Activated CD8-positive, alpha-beta memory T cell treated with anti-CD3 and anti-CD28 coated beads for 1 hour (primary cell): ENCODE data around the gene FYB1.

ENCODE experiments used
- DNase-seq, 2 donors: peaks; one replicate each; pipeline ENCODE4 v3.0.0-alpha.2; 2020; ENCODE audit warnings: low read depth in 1 of 2; ENCODE audit errors: extremely low read depth in 1 of 2

Gene FYB1

GRCh38 chr5:39131210-39132127, 87.9 kb downstream of the FYB1 start:
- DNase-seq, result no peak

GRCh38 chr5:39130716-39131115, 88.6 kb downstream of the FYB1 start:
- DNase-seq, result no peak

GRCh38 chr5:39121922-39122321, 97.4 kb downstream of the FYB1 start:
- no peak for DNase-seq

GRCh38 chr5:39121315-39121714, 98.0 kb downstream of the FYB1 start:
- DNase-seq, result no peak

GRCh38 chr5:39120052-39120420, 99.3 kb downstream of the FYB1 start:
- DNase-seq, result no peak

GRCh38 chr5:39119404-39120051, 99.8 kb downstream of the FYB1 start:
- no peak for DNase-seq

GRCh38 chr5:39118638-39119037, 100.7 kb downstream of the FYB1 start:
- no peak for DNase-seq

- DNase-seq, result no peak
These were observed 102.0 kb downstream of the FYB1 start for GRCh38 chr5:39117401-39117800.

GRCh38 chr5:39116344-39117170, 102.8 kb downstream of the FYB1 start:
- no peak for DNase-seq

- DNase-seq, result no peak
These were observed 103.6 kb downstream of the FYB1 start for GRCh38 chr5:39115644-39116343.

- no peak for DNase-seq
These were observed 105.2 kb downstream of the FYB1 start for GRCh38 chr5:39114155-39114554.

- no peak for DNase-seq
These were observed 105.9 kb downstream of the FYB1 start for GRCh38 chr5:39113354-39113953.

GRCh38 chr5:39109606-39110005, 109.8 kb downstream of the FYB1 start:
- DNase-seq, result no peak

- no peak for DNase-seq
These were observed 110.4 kb downstream of the FYB1 start for GRCh38 chr5:39108987-39109386.

GRCh38 chr5:39107350-39107749, 112.0 kb downstream of the FYB1 start:
- no peak for DNase-seq

- no peak for DNase-seq
These were observed 113.0 kb downstream of the FYB1 start for GRCh38 chr5:39106322-39106721.

GRCh38 chr5:39104221-39104620, 115.1 kb downstream of the FYB1 start:
- DNase-seq, result no peak

- no peak for DNase-seq
These were observed 116.6 kb downstream of the FYB1 start for GRCh38 chr5:39102684-39103155.

- DNase-seq, result no peak
These were observed 118.4 kb downstream of the FYB1 start for GRCh38 chr5:39100851-39101396.

- no peak for DNase-seq
These were observed 119.0 kb downstream of the FYB1 start for GRCh38 chr5:39100301-39100850.
